GM20000 (cell line): ENCODE data around the gene PTPRN2.

Source experiments
- DNase-seq: peaks from one replicate; pipeline ENCODE4 v3.0.0; 2012; ENCODE audit warnings: low spot score
- TF ChIP-seq, protein P1 (sequence below): IDR thresholded peaks from 2 replicates; pipeline ENCODE4 v1.5.1; 2012; ENCODE audit warnings: mild to moderate bottlenecking, control low read depth; ENCODE audit errors: extremely low read depth, missing control alignments

PTPRN2 gene

GRCh38 chr7:158001003-158001402, 586.6 kb downstream of the PTPRN2 start:
- TF ChIP-seq, protein P1, sequence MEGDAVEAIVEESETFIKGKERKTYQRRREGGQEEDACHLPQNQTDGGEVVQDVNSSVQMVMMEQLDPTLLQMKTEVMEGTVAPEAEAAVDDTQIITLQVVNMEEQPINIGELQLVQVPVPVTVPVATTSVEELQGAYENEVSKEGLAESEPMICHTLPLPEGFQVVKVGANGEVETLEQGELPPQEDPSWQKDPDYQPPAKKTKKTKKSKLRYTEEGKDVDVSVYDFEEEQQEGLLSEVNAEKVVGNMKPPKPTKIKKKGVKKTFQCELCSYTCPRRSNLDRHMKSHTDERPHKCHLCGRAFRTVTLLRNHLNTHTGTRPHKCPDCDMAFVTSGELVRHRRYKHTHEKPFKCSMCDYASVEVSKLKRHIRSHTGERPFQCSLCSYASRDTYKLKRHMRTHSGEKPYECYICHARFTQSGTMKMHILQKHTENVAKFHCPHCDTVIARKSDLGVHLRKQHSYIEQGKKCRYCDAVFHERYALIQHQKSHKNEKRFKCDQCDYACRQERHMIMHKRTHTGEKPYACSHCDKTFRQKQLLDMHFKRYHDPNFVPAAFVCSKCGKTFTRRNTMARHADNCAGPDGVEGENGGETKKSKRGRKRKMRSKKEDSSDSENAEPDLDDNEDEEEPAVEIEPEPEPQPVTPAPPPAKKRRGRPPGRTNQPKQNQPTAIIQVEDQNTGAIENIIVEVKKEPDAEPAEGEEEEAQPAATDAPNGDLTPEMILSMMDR: no peak
- DNase-seq: no peak

DNA sequence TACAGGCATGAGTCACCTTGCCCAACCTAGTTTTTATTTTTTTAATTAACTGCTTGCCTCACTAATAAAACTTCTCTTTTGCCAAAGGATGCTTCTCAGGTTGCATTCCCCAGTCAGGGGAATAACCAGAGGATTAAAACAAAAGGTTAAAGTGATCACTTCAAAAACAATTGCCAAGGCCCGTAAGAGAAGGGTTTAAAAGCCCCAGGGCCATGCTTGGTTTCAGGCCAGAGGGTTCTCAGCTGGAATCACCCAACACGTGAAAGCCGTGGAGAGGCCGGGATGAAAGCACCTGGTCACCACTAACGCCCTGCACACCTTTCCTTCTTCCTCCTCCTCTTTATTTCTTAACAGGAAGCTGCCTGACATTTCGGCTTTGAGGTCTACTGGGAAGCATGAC, 587.5 kb downstream of the PTPRN2 start:
- no peak for DNase-seq
- TF ChIP-seq, protein P1: no peak

- no peak for DNase-seq
- TF ChIP-seq, protein P1: no peak
Measured at GRCh38 chr7:157998884-157999552, 588.6 kb downstream of the PTPRN2 start.

GRCh38 chr7:157997471-157997870, 590.2 kb downstream of the PTPRN2 start:
- no peak for DNase-seq
- TF ChIP-seq, protein P1: no peak

DNA sequence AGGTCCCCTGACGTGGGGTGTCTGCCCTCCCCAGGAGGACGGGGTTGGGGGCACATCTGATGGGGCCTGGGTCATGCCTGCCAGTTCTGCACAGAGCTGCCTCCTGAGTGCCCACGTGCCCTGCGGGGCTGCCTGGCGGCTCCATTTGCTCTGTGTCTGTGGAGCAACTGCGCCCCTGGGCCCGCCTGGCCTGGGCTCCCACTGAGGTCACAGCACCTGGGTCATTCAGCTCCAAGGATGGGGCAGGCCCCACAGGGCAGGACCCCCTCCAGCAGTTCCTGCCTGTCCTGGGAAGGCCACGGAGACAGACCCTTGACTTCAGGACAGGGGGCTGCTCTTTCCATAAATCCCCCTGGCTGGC, 590.6 kb downstream of the PTPRN2 start:
- no peak for DNase-seq
- TF ChIP-seq, protein P1: no peak

GRCh38 chr7:157996359-157997079, 591.1 kb downstream of the PTPRN2 start:
- TF ChIP-seq, protein P1: no peak
- no peak for DNase-seq

- TF ChIP-seq, protein P1: no peak
- no peak for DNase-seq
Measured at GRCh38 chr7:157995815-157996214, 591.8 kb downstream of the PTPRN2 start.
